Ovary (tissue), 9 donors: ENCODE results near the gene GTSF1L. TPM values are rescaled to one million over a fixed set of nuclear protein-coding genes. Genes with fewer than 3 reads are reported as not detected.

Source experiments
- DNase-seq, 5 donors: peaks; one replicate each; pipeline ENCODE4 v3.0.0-alpha.2; 2019 to 2020
- H3K27ac ChIP-seq, 2 donors: fragments of 200-600 bp; one replicate each; pipeline versions ENCODE4 v1.5.1 to v1.8.0; 2019 to 2022
- H3K27me3 ChIP-seq: fragments of 200-600 bp; one replicate; pipeline ENCODE4 v1.8.0; 2022
- H3K36me3 ChIP-seq: fragments of 200-600 bp; sonication (generic); one replicate; pipeline ENCODE4 v1.5.1; 2019
- H3K4me1 ChIP-seq: one replicate; pipeline ENCODE4 v1.8.1; 2013; ENCODE audit warnings: mild to moderate bottlenecking, moderate library complexity; ENCODE audit not compliant: insufficient read depth
- H3K4me3 ChIP-seq: fragments of 200-600 bp; sonication (generic); one replicate; pipeline ENCODE4 v1.5.1; 2017
- H3K9me3 ChIP-seq, 2 donors: fragments of 200-600 bp in 1 of 2; sonication (generic) in 1 of 2; one replicate each; pipeline versions ENCODE4 v1.5.1 to v1.8.1; 2013 to 2019; ENCODE audit warnings: mild to moderate bottlenecking in 1 of 2, moderate library complexity in 1 of 2
- EP300 ChIP-seq: sonication (generic); formaldehyde crosslinking; IDR thresholded peaks from one replicate; pipeline ENCODE4 v1.6.1; 2017; ENCODE audit warnings: antibody characterized with exemption
- POLR2A ChIP-seq: fragments of 450-650 bp; IDR thresholded peaks from one replicate; pipeline ENCODE4 v1.6.1; 2017; ENCODE audit warnings: antibody characterized with exemption, mild to moderate bottlenecking, moderate library complexity
- WGBS, 3 donors: extraction: QIAGEN DNeasy Blood & Tissue Kit in 1 of 3; methylation state at CpG; one replicate each; pipeline versions ENCODE4 v1.1.5 to v1.1.7; 2013 to 2017; 5-methylcytosine and 5-hydroxymethylcytosine counted together
- intact Hi-C, 4 donors: fragments of 100-400 bp; cut with DNase I; formaldehyde crosslinking; loops; one replicate each; pipeline versions ENCODE4 v1.11.0 to v1.15.1; 2022 to 2023
- polyA plus RNA-seq, 2 donors: library from polyadenylated mRNA; stranded (reverse); fragments of 200-250 nt in 1 of 2; fragments of 350-450 nt in 1 of 2; fragmentation: Illumina TruSeq in 1 of 2; extraction: RNeasy Lipid Tissue Mini Kit (QIAGEN cat#74804) in 1 of 2; gene quantifications; one replicate each; pipeline ENCODE4 v1.2.3, GENCODE V29; 2013 to 2014
- total RNA-seq, 7 donors: library from RNA; depleted of rRNA in 2 of 7; stranded (reverse); fragments of >200 nt in 2 of 7; fragmentation: NEBNext Ultra II Directional in 3 of 7; extraction: Animal tissue kit (Norgen Biotek cat#: 25700) in 3 of 7; gene quantifications; one replicate each; pipeline versions ENCODE4 v1.1.0 to v1.2.4, GENCODE V29; 2016 to 2023
- TF ChIP-seq, protein P1 (sequence below), 3 donors: fragments of 450-650 bp in 2 of 3; fragments of 200-600 bp in 1 of 3; IDR thresholded peaks; one replicate each; pipeline versions ENCODE4 v1.5.1 to v1.8.0; 2016 to 2022; ENCODE audit warnings: antibody characterized with exemption in 3 of 3, mild to moderate bottlenecking in 1 of 3
- donor health status: DM: no; HTN: no; CAD: no; lungs with moderate emphysema.
- donor health status: DM: no; HTN: no; CAD: no.
- donor health status: Bipolar disorder and iron deficiency.
- donor health status: DM: yes; HTN: yes; CAD: no.
- donor health status: DM: no; HTN: no; CAD: no.
- donor health status: DM: yes; HTN: yes; CAD: no.

The GTSF1L gene
- total and polyA plus RNA-seq, 9 donors: not detected

DNA sequence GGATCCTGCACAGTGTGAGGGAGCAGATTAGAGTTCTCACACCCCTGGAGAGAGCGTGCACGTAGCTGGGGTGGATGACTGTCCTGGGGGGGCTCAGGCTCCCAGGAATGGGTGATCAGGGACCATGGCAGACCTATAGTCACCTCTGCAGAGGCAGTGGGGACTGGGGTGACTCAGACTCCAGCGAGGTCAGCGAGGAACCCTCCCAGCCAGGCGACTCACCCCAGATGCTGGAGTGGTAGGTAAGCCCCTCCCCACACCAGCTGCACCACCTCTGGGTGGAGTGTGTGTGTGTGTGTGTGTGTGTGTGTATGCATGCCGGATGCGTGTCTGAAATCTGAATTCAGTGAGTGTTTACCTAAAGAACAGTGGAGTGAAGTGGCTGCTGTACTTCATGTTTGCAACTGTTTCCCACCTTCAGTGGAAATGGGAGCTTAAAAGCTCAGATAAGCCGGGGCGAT is 17.4 kb upstream of the GTSF1L start:
- TF ChIP-seq, protein P1, sequence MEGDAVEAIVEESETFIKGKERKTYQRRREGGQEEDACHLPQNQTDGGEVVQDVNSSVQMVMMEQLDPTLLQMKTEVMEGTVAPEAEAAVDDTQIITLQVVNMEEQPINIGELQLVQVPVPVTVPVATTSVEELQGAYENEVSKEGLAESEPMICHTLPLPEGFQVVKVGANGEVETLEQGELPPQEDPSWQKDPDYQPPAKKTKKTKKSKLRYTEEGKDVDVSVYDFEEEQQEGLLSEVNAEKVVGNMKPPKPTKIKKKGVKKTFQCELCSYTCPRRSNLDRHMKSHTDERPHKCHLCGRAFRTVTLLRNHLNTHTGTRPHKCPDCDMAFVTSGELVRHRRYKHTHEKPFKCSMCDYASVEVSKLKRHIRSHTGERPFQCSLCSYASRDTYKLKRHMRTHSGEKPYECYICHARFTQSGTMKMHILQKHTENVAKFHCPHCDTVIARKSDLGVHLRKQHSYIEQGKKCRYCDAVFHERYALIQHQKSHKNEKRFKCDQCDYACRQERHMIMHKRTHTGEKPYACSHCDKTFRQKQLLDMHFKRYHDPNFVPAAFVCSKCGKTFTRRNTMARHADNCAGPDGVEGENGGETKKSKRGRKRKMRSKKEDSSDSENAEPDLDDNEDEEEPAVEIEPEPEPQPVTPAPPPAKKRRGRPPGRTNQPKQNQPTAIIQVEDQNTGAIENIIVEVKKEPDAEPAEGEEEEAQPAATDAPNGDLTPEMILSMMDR (IDR thresholded peaks at IDR 0.05): no peak
- TF ChIP-seq POLR2A (no peak), EP300 (no peak)
- Histone ChIP-seq H3K4me3 (no peak overlapping the region), H3K36me3 (no peaks in the 10 kb centered on the region), H3K4me1 (no peaks in the 10 kb centered on the region), H3K27ac (no peak overlapping the region), H3K27me3 (no peaks in the 10 kb centered on the region), H3K9me3 (no peaks in the 10 kb centered on the region)
- WGBS, 3 donors: 58 to 68% (median 60%) methylated on average over 9 of the region's 9 CpGs
- no peak for DNase-seq
- intact Hi-C loops: no loop called here

GRCh38 chr20:43740642-43741041 is 13.8 kb upstream of the GTSF1L start:
- no peak for TF ChIP-seq POLR2A
- TF ChIP-seq EP300: no peak
- TF ChIP-seq, protein P1 (IDR thresholded peaks at IDR 0.05): no peak
- no peaks in the 10 kb centered on the region for H3K36me3 ChIP-seq
- H3K9me3 ChIP-seq: no peaks in the 10 kb centered on the region
- H3K27me3 ChIP-seq: no peaks in the 10 kb centered on the region
- no peak for DNase-seq
- 75 to 85% (median 81%) methylated on average over 3 of the region's 3 CpGs for WGBS, 3 donors
- intact Hi-C loops: no loop called here
- no peaks in the 10 kb centered on the region for H3K4me1 ChIP-seq
- H3K4me3 ChIP-seq: no peak overlapping the region
- no peak overlapping the region for H3K27ac ChIP-seq

GRCh38 chr20:43739148-43739749 is 12.4 kb upstream of the GTSF1L start:
- Histone ChIP-seq H3K4me1 (no peaks in the 10 kb centered on the region), H3K9me3 (no peaks in the 10 kb centered on the region), H3K27ac (no peak overlapping the region), H3K36me3 (no peaks in the 10 kb centered on the region), H3K27me3 (no peaks in the 10 kb centered on the region), H3K4me3 (no peak overlapping the region)
- intact Hi-C loops: no loop called here
- no peak for TF ChIP-seq POLR2A
- no peak for TF ChIP-seq EP300
- TF ChIP-seq, protein P1 (IDR thresholded peaks at IDR 0.05): no peak
- no peak for DNase-seq
- 85 to 90% (median 86%) methylated on average over 9 of the region's 9 CpGs for WGBS, 3 donors

DNA sequence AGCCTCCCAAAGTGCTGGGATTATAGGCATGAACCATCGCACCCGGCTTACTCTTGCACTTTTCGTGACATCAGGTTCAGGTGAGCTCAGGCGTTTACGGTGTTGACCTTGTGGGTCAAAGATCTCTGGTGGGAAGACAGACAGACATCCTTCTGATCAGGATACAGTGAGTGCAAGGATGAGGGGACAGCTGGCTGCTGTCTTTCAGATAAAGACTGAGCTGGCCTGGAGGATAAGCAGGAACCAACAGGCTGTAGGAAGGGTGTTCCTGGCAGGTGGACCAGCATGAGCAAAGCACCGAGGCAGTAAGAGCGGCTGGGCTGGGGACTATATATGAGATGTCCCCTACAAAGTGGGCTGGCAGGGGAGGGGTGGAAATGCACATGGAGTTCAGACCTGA is 11.1 kb upstream of the GTSF1L start:
- no peaks in the 10 kb centered on the region for H3K27me3 ChIP-seq
- H3K9me3 ChIP-seq: no peaks in the 10 kb centered on the region
- H3K4me3 ChIP-seq: no peak overlapping the region
- H3K4me1 ChIP-seq: no peaks in the 10 kb centered on the region
- TF ChIP-seq, protein P1 (IDR thresholded peaks at IDR 0.05): no peak
- TF ChIP-seq EP300: no peak
- no peak for TF ChIP-seq POLR2A
- no peak for DNase-seq
- H3K27ac ChIP-seq: no peak overlapping the region
- no peaks in the 10 kb centered on the region for H3K36me3 ChIP-seq
- intact Hi-C loops: no loop called here
- 90 to 95% (median 91%) methylated on average over 7 of the region's 7 CpGs for WGBS, 3 donors
